Keratinocyte (primary cell): ENCODE measurements around the gene ZMYND8.

Source experiments
- CTCF ChIP-seq, 3 experiments: IDR thresholded peaks in 1 of 3; conservative IDR thresholded peaks in 1 of 3; optimal IDR thresholded peaks in 1 of 3; 2 replicates in 2 of 3; 3 replicates in 1 of 3; pipeline versions ENCODE3 to v1.5.1; 2011; ENCODE audit warnings: low read length in 3 of 3, mild to moderate bottlenecking in 3 of 3, moderate library complexity in 2 of 3, control low read depth in 1 of 3, inconsistent platforms in 1 of 3; ENCODE audit not compliant: insufficient read depth in 2 of 3; ENCODE audit errors: extremely low read depth in 1 of 3
- EZH2 ChIP-seq: IDR thresholded peaks from one replicate; pipeline ENCODE4 v1.6.1; 2012; ENCODE audit warnings: inconsistent platforms, mild to moderate bottlenecking, low read length, moderate library complexity

- TF ChIP-seq CTCF (optimal IDR thresholded peaks at IDR 0.05 in 1 of 3, IDR thresholded peaks at IDR 0.05 in 1 of 3, conservative IDR thresholded peaks at IDR 0.05 in 1 of 3; ENCODE audit: extremely low read depth in 1 of 3, insufficient read depth in 2 of 3, low read length in 3 of 3) (no peak), EZH2 (no peak)
Measured at GRCh38 chr20:47213966-47214365, 142.5 kb downstream of the ZMYND8 start.
